CD1c-positive myeloid dendritic cell (primary cell): ENCODE data around the gene MAPKAPK2.
A peak's percentile ranks its signal among the peaks of the same experiment; 100 is the strongest.

Experiments used
- DNase-seq: peaks from one replicate; pipeline ENCODE4 v3.0.0-alpha.2; 2016; ENCODE audit errors: extremely low spot score

MAPKAPK2 gene

DNA sequence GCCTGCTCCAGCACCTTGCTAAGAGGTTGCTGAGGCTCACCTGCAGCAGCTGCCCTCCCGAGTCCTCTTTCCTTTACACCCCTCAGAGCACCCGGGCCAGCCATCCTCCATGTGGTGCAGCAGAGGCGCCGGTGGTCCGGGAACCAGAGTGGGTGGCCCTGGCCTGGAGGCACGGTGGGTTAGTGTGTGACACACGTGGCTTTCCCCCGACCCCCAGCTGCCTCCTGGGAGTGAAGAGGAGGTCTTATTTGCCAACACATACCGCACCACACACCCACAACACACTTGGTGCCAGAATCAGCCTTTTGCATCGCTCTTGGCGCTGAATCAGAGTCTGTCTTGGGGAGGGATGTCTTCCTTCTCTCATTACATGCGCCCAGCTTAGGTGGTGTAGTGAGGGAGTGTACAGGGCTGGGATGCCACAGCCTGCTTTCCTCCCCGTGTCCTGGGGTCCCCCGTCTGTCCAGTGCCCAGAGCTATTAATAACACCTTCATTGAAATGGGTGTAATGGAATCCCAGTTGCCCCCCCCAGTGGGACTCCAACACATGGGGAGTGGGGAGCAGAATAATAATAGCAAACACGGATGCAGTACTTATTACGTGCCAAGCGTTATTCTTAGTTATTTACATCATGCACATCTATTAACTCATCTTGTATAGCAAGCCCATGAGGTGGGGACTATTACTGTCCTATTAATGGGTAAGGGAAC is 38.2 kb downstream of the MAPKAPK2 start:
- no peak for DNase-seq

GRCh38 chr1:206723462-206723804 is 38.7 kb downstream of the MAPKAPK2 start:
- no peak for DNase-seq

GRCh38 chr1:206723805-206724472 is 39.2 kb downstream of the MAPKAPK2 start:
- DNase-seq: no peak

GRCh38 chr1:206725109-206725963 is 40.6 kb downstream of the MAPKAPK2 start:
- DNase-seq: peak; percentile 65

DNA sequence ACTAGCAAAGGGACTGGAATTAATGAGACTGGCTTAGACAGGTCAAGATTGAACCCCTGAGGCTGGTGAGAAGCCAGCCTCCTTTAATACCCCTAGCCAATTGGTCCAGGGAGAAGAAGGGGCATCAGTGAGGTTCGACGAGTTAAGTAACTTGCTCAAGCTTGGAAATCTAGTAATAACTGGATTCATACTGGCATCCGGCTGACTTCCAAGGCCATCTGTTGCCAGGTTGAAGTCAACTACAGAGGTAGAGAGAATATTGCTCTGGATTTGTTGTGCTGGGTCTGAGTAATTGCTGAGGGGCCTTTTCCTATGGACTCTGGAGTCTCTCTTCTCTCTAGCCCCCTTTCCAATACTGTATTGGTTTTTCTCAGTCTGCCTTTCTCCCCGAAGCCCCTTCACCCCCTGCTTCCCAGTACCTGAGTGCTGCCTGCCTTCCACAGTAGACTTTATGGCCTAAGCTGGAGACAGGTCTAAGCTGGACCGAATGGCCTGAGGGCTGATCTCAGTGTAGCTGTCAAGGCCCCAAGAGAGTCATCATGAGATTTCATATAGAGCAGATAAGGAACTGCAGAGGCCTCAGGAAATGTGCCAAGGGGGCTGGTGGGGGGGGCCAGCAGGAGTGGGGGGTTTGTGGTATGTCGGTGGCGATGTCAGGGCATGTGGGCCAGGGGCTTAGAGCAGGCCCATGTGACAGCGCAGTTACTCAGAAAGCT is 43.4 kb downstream of the MAPKAPK2 start:
- DNase-seq: no peak

DNA sequence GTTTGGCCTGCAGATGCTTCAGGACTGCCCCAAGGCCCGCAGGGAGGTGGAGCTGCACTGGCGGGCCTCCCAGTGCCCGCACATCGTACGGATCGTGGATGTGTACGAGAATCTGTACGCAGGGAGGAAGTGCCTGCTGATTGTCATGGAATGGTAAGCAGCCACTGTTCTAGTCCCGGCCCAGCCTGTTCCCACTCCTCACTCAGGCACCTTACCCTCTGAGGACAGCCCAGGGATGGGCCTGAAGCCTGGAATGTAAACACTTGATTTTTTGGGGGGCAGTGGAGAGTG is 43.9 kb downstream of the MAPKAPK2 start:
- no peak for DNase-seq

- no peak for DNase-seq
Measured at GRCh38 chr1:206729050-206729449, 44.3 kb downstream of the MAPKAPK2 start.

GRCh38 chr1:206729507-206729906 is 44.8 kb downstream of the MAPKAPK2 start:
- DNase-seq: no peak

DNA sequence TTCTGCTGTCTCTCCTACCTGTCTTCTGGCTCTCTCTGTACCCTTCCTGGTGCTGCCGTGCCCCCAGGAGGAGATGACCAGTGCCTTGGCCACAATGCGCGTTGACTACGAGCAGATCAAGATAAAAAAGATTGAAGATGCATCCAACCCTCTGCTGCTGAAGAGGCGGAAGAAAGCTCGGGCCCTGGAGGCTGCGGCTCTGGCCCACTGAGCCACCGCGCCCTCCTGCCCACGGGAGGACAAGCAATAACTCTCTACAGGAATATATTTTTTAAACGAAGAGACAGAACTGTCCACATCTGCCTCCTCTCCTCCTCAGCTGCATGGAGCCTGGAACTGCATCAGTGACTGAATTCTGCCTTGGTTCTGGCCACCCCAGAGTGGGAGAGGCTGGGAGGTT is 47.8 kb downstream of the MAPKAPK2 start:
- no peak for DNase-seq

DNA sequence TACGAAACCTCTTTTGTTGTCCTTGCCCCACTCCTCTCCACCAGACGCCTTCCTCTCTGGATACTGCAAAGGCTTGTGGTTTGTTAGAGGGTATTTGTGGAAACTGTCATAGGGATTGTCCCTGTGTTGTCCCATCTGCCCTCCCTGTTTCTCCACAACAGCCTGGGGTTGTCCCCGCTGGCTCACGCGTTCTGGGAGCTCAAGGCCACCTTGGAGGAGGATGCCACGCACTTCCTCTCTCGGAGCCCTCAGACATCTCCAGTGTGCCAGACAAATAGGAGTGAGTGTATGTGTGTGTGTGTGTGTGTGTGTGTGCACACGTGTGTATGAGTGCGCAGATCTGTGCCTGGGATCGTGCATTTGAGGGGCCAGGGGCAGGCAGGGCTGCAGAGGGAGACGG is 48.3 kb downstream of the MAPKAPK2 start:
- DNase-seq: no peak

GRCh38 chr1:206734499-206735142 is 49.9 kb downstream of the MAPKAPK2 start:
- DNase-seq: peak; percentile 72

GRCh38 chr1:206735553-206736031 is 50.9 kb downstream of the MAPKAPK2 start:
- DNase-seq: no peak

DNA sequence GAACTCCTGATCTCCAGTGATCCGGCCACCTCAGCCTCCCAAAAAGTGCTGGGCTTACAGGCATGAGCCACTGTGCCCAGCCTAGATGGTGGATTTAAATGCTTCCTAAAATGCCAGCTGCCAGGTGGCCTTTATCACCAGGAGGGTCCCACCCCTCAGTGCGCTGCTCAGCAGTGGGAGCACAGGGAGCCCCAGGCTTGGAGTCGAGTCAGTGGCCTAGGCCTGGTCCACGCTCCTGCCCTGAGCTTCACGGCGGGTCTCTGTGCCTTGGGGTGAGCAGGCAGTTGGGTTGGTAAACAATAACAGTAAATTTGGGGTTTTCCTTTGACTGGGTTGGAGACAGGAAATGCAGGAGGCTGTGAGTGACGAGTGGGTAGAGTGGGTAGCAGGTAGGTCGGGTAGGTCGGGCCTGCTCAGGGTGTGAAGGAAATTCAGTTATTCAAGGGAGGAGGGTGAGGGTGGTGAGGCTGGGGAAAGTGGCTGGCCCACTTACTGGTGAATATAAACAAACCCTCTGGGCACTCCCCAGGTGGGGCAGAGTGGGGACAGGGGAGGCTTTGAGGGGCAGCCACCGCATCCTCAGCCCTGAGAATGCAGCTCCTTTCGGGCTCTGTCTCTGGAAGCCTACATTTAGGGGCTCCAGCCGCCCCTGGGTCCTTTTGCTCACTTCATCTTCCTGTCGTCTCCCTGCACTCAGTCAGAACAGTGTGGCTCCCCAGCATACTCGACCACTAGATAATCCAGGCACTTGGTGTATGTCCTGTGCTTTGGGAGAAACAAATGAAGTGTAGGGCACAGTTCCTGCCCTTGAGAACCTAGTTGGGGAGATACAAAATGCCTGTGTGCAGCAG is 52.4 kb downstream of the MAPKAPK2 start:
- DNase-seq: no peak

DNA sequence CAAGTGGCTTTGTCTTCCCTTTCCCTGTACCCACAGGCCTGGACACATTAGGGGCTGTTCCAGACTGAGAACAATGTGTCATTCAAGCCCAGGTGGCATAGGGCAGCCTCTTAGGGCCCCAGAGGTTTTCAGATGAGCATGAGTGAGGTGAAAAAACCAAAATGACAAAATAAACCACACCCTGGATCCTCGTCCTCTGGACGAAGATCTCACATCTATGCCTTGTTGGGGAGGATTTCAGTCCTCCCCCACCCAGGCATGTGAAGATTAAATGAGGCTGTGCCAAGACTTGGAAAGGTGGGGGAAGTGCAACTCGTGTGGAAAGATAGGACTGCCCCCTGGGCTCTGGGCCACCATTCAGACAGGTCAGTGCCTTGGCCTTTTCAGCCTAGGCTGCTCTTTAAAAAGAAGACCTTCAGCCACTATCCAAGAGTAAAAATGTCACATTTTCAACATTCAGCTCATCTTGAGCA is 53.1 kb downstream of the MAPKAPK2 start:
- no peak for DNase-seq

DNA sequence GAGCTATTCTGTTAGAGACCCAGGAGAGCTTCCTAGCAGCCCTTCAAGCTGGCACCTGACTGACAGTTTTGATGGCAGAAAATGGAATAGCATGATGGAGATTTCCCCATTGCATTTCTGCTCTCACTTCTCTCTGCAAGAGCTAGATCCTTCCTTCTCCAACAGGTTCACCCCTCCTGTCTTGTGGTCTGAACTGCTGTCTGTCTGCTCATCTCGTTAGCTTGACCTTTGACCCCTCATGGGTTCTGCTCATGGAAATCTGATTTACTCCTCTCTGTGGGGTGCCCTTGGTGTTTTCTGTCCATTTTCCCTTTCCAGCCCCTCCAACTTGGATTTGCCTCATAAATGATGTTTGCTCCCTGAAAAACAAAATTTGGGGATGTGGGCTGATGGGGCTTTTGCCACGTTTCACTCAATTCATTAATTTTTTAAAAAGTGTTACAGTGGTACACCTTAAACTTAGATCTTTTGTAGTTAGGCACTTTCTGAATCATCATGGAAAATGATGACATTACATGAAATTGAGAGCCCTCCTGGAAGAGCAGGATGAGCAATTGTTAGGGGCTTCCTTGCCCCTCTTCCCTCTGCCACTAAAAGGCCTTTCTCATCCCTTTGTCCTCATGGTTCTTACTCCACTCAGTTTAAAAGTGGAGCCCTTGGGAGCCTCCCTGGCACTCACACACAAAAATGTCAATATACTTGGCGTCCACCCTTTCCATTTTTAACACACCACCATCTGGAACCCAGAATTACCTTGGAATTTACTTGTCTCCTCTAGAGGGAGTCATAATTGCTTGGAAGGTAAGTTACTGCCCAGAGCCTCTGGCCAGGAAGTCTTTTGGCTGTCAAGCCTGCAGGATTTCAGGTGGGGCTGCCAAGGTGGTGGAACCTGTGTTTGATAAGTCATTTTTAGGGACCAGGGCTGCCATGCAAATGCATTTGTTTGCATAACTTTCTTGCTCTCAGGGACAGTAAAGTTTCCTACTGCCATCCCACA is 54.0 kb downstream of the MAPKAPK2 start:
- DNase-seq: no peak

GRCh38 chr1:206739411-206740076 is 54.8 kb downstream of the MAPKAPK2 start:
- peak; percentile 83 for DNase-seq

- DNase-seq: no peak
Measured at GRCh38 chr1:206741142-206741701, 56.5 kb downstream of the MAPKAPK2 start.

DNA sequence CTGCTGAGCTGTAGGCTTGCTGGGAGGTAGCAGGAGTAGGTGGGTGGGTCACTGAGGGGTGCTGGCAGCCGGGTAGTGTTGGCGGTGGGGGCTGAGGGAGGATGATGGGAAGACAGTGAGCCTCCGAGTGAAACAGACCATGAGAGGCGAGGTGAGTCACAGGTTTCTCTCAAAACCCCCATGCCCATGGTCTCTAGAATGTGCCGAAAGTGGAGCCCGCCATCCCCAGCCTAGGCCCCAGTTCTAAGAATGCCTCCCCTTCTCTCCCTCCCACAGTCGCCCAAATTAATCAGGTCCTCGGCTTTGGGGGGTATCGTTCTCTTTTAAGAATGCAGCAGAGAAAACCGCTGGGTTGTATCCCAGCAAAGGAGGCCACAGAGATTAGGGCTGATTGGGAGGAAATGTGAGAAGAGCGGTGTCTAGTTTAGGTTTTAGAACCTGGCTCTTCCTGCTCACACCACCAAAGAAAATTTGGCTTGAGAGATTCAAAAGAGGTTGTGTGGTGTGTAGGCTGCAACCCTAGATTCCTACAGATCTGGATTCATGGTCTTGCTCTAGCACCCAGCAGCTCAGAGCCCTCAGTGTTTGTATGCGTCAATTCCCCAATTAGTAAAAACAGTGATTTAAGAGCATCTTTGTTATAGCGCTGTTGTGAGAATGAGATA is 58.1 kb downstream of the MAPKAPK2 start:
- DNase-seq: no peak
